Measurements from ENCODE around the gene PDLIM3.
A peak's percentile ranks its signal among the peaks of the same experiment; 100 is the strongest.
"Not testable (repeated sequence)": the region's sequence is repeated elsewhere in the genome, so short reads cannot be mapped to it uniquely, and the experiment has no call there.

PDLIM3 gene

GRCh38 chr4:185518069-185518468 lies 17.2 kb downstream of the PDLIM3 start:
- DNase-seq (ENCODE audit: low read depth), result no peak

GRCh38 chr4:185515248-185515647 lies 20.1 kb downstream of the PDLIM3 start:
- DNase-seq (ENCODE audit: low read depth), result no peak

- no peak for DNase-seq (ENCODE audit: low read depth)
These were observed 21.1 kb downstream of the PDLIM3 start for GRCh38 chr4:185514182-185514697.

- DNase-seq (ENCODE audit: low read depth), result no peak
These were observed 21.7 kb downstream of the PDLIM3 start for GRCh38 chr4:185513489-185514181.

DNA sequence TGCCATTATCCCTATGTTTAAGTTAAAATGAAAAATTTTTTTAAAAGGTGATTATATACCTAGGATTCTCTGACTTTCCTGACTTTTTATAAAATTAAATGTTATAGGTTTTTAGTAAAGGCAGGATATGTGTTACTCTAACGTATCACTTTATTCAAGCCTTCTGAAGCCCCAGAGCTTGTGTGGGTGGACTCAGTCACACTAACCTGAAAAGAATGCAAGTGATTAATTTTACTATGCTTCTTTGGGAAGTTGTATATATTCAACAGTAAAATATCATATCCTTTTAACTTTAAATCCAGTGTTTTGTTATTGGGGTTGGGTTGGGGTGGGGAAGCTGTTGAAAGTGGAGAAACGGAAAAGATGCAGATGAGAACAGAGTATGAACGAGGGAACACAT lies 22.8 kb downstream of the PDLIM3 start:
- no peak for DNase-seq (ENCODE audit: low read depth)

DNA sequence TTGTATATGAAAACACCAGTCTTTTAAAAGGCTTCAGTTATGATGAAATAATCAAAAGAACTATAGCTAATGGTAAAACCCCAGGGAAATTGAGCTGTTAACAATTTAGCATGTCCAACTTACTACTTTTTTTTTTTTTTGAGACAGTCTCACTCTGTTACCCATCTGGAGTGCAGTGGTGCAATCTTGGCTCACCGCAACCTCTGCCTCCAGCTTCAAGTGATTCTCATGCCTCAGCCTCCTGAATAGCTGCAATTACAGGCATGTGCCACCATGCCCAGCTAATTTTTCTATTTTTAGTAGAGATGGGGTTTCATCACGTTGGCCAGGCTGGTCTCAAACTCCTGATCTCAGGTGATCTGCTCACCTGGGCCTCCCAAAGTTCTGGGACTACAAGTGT lies 24.1 kb downstream of the PDLIM3 start:
- DNase-seq (ENCODE audit: low read depth), result not testable (repeated sequence)

- DNase-seq (ENCODE audit: low read depth), result no peak
These were observed 24.5 kb downstream of the PDLIM3 start for GRCh38 chr4:185510806-185511205.

- DNase-seq (ENCODE audit: low read depth), result no peak
These were observed 27.1 kb downstream of the PDLIM3 start for GRCh38 chr4:185508181-185508580.

DNA sequence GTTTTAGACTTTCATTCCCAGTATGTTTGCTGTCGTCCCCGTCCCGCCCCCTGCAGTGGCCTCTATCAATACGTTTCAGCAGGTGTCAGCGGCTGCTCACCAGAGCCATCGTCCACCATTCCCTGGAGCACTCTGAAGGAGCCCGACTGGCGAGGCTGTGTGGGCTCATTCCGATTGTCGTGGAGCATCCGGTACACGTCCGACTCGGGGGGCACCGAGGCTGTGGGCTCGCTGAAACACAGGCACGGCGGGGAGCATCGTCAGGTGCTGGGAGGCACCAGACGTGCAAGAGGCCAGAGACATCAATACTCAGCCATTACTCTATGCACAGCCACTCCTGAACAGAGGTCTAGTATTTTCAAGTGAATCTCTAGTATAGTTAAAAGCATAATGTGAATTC lies 28.9 kb downstream of the PDLIM3 start:
- no peak for DNase-seq (ENCODE audit: low read depth)

GRCh38 chr4:185504098-185505047 lies 30.9 kb downstream of the PDLIM3 start:
- no peak for DNase-seq (ENCODE audit: low read depth)

- DNase-seq (ENCODE audit: low read depth), result no peak
These were observed 32.9 kb downstream of the PDLIM3 start for GRCh38 chr4:185502386-185502785.

GRCh38 chr4:185500576-185500975 lies 34.7 kb downstream of the PDLIM3 start:
- DNase-seq (ENCODE audit: low read depth), result no peak

GRCh38 chr4:185500035-185500434 lies 35.3 kb downstream of the PDLIM3 start:
- DNase-seq (ENCODE audit: low read depth), result no peak

- DNase-seq (ENCODE audit: low read depth), result no peak
These were observed 46.7 kb downstream of the PDLIM3 start for GRCh38 chr4:185488650-185489049.

DNA sequence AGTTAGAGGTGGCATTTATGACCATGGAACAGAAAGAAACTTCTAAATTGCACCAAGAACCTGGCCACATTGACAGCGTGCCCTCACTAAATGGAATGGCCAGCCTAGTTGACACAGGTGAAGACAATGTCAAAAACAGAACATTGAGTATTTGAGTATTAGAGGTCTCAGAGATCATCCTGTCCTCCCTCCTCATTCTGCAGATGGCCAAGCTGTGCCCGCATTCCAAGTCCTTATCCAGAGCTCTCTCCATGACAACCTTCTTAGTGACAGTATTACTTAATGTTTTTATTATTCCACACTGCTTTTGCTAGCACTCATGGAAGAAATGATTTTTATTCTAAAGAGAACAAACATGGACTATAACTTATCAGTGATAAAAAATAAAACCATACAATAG lies 53.9 kb downstream of the PDLIM3 start:
- no peak for DNase-seq (ENCODE audit: low read depth)

- DNase-seq (ENCODE audit: low read depth), result no peak
These were observed 55.1 kb downstream of the PDLIM3 start for GRCh38 chr4:185480016-185480732.

DNA sequence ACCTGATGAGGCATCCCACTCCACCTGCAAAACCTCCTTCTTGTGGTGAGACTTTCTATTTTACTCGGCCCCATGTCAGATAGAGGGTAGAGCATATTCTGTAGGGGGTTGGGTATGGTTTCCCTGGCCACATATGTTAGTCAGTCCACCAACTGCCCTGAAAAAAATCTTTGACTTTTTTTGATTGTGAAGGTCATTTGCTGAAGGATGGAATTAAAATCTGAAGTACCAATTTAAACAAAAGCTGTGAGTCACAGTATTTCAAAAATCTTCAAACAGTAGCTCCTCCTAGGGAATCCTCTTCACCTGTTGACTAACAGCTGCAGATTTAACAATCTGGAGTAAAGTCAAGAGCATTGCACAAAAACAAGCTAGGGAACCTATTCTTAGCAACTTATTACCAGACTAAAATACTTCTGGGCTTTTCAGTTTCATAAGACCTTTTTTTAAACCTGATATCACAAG lies 55.8 kb downstream of the PDLIM3 start:
- DNase-seq (ENCODE audit: low read depth), result no peak

- no peak for DNase-seq (ENCODE audit: low read depth)
These were observed 62.1 kb downstream of the PDLIM3 start for GRCh38 chr4:185473247-185473646.

GRCh38 chr4:185472103-185472542 lies 63.2 kb downstream of the PDLIM3 start:
- no peak for DNase-seq (ENCODE audit: low read depth)

GRCh38 chr4:185471235-185472102 lies 63.8 kb downstream of the PDLIM3 start, which contains the start of gene CCDC110:
TSS of gene CCDC110 (minus strand) at chr4:185471733. CDS start at chr4:185471683, 50 bp downstream.
- DNase-seq (ENCODE audit: low read depth), result peak; percentile 79
